ENCODE results near the gene NCBP3.
"Not testable (repeated sequence)": the region's sequence is repeated elsewhere in the genome, so short reads cannot be mapped to it uniquely, and the experiment has no call there.

NCBP3 gene

GRCh38 chr17:3844556-3844955 is 1.5 kb downstream of the NCBP3 start:
- H3K36me3 ChIP-seq (replicated peaks in 1 of 2; ENCODE audit: control insufficient read depth in 2 of 2, insufficient read depth in 2 of 2, low read length in 2 of 2) = peaks cover 13 to 51% of the 10 kb centered on the region in 2 donors
- peak overlapping the region; percentile 5 for H3K9ac ChIP-seq (ENCODE audit: low read depth, low read length, poor library complexity)
- H3K9me3 ChIP-seq (replicated peaks in 1 of 2; ENCODE audit: control insufficient read depth in 2 of 2, insufficient read depth in 1 of 2, low read depth in 1 of 2, low read length in 2 of 2); DNase-seq (ENCODE audit: low spot score); H3K23ac ChIP-seq (ENCODE audit: low read depth, low read length, poor library complexity); H2AFZ ChIP-seq (ENCODE audit: low read length); H3K27me3 ChIP-seq (ENCODE audit: control insufficient read depth in 3 of 3, insufficient read depth in 3 of 3, low read depth in 1 of 3, low read length in 3 of 3); H3K27ac ChIP-seq (replicated peaks; ENCODE audit: low read length); H2BK15ac ChIP-seq (ENCODE audit: low read length); H4K8ac ChIP-seq (ENCODE audit: low read depth, low read length); H3K79me1 ChIP-seq (ENCODE audit: low read depth, low read length); H2BK120ac ChIP-seq (ENCODE audit: low read depth, low read length); H3K14ac ChIP-seq (ENCODE audit: low read length); H3K4me1 ChIP-seq (ENCODE audit: control insufficient read depth in 2 of 2, insufficient read depth in 1 of 2, low read depth in 1 of 2, low read length in 2 of 2); H3K4ac ChIP-seq (ENCODE audit: low read length); H2BK12ac ChIP-seq (ENCODE audit: low read length); H2BK5ac ChIP-seq (ENCODE audit: low read length); H3K18ac ChIP-seq (ENCODE audit: low read length); H4K91ac ChIP-seq (ENCODE audit: low read depth, low read length, poor library complexity); H2AK5ac ChIP-seq (ENCODE audit: low read depth, low read length): not testable (repeated sequence)
- H3K4me2 ChIP-seq (ENCODE audit: insufficient read depth, low read length, poor library complexity, severe bottlenecking) = peak overlapping the region; percentile 21
- peak overlapping the region in 1 of 2 donors; percentile 80 for H3K4me3 ChIP-seq (ENCODE audit: low read length in 2 of 2)
- no CpG with 5 or more reads among the region's 19 CpGs for WGBS, 2 donors (ENCODE audit: extremely low coverage in 2 of 2, insufficient read length in 2 of 2, insufficient replicate concordance in 1 of 2)

DNA sequence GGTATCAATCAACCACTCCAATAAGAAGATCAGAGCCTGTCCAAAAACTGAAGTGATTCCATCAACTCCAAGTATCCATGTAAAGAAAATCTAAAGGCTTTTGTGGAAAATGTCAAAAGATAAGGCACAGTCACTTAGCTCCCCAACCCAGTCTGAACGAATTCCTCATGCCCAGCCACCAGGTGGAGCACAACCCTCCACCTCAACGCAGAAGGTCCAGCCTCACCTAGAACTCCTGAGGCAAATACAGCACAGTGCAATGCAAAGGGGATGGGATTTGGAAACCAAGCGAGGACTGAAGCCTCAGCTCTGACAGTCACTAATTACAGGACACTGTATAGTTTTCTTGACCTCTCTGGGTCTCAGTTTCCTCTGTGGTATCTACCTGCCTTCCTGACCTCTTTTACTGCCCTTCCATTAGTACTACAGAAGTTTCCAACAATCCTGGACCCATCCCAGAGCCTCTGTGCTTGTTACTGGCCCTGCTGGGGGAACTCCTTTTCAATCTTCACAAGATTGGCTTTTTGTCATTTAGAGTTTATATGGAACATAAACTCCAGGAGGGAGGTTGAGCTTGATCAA is 2.0 kb downstream of the NCBP3 start:
- Histone ChIP-seq H3K18ac (ENCODE audit: low read length) (no peak overlapping the region), H3K9ac (ENCODE audit: low read depth, low read length, poor library complexity) (no peak overlapping the region), H4K91ac (ENCODE audit: low read depth, low read length, poor library complexity) (no peak overlapping the region), H3K36me3 (replicated peaks in 1 of 2; ENCODE audit: control insufficient read depth in 2 of 2, insufficient read depth in 2 of 2, low read length in 2 of 2) (peaks cover 13 to 56% of the 10 kb centered on the region in 2 donors), H4K8ac (ENCODE audit: low read depth, low read length) (no peak overlapping the region), H3K79me1 (ENCODE audit: low read depth, low read length) (peaks cover 2% of the 10 kb centered on the region), H3K4ac (ENCODE audit: low read length) (no peak overlapping the region), H2AK5ac (ENCODE audit: low read depth, low read length) (no peak overlapping the region), H2BK15ac (ENCODE audit: low read length) (no peak overlapping the region), H2AFZ (ENCODE audit: low read length) (no peak overlapping the region), H2BK12ac (ENCODE audit: low read length) (no peak overlapping the region), H3K27ac (replicated peaks; ENCODE audit: low read length) (no peak overlapping the region), H3K9me3 (replicated peaks in 1 of 2; ENCODE audit: control insufficient read depth in 2 of 2, insufficient read depth in 1 of 2, low read depth in 1 of 2, low read length in 2 of 2) (no peaks in the 10 kb centered on the region), H3K4me1 (ENCODE audit: control insufficient read depth in 2 of 2, insufficient read depth in 1 of 2, low read depth in 1 of 2, low read length in 2 of 2) (peaks cover 2 to 8% of the 10 kb centered on the region in 2 donors), H3K23ac (ENCODE audit: low read depth, low read length, poor library complexity) (no peak overlapping the region), H3K27me3 (ENCODE audit: control insufficient read depth in 3 of 3, insufficient read depth in 3 of 3, low read depth in 1 of 3, low read length in 3 of 3) (no peaks in the 10 kb centered on the region), H3K14ac (ENCODE audit: low read length) (no peak overlapping the region), H3K4me3 (ENCODE audit: low read length in 2 of 2) (no peak overlapping the region), H2BK5ac (ENCODE audit: low read length) (no peak overlapping the region), H2BK120ac (ENCODE audit: low read depth, low read length) (no peak overlapping the region), H3K4me2 (ENCODE audit: insufficient read depth, low read length, poor library complexity, severe bottlenecking) (no peak overlapping the region)
- no peak for DNase-seq (ENCODE audit: low spot score)
- no CpG with 5 or more reads among the region's 3 CpGs for WGBS, 2 donors (ENCODE audit: extremely low coverage in 2 of 2, insufficient read length in 2 of 2, insufficient replicate concordance in 1 of 2)

DNA sequence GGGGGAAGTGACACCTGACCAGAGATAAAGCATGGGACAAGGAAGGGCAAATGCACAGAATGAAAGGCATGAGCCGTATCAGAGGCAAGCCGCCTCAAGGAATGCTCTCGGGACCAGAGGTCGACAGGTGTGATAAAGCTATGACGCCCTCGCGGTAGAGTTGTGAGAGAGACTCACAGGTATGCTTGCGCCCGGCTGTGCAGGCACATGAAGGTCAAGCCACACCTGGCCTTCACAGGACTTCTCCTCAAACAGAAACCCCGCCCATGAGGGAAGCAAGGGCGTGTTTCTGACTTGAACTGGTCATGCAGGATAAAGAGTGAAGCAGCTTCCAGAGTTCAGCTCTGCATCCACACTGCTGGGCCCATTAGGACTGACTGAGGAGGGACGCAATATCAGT is 7.8 kb downstream of the NCBP3 start:
- Histone ChIP-seq H3K36me3 (replicated peaks in 1 of 2; ENCODE audit: control insufficient read depth in 2 of 2, insufficient read depth in 2 of 2, low read length in 2 of 2) (peaks cover 29 to 93% of the 10 kb centered on the region in 2 donors), H3K4ac (ENCODE audit: low read length) (no peak overlapping the region), H3K18ac (ENCODE audit: low read length) (no peak overlapping the region), H3K79me1 (ENCODE audit: low read depth, low read length) (no peaks in the 10 kb centered on the region), H2AK5ac (ENCODE audit: low read depth, low read length) (no peak overlapping the region), H2BK12ac (ENCODE audit: low read length) (no peak overlapping the region), H2AFZ (ENCODE audit: low read length) (no peak overlapping the region), H2BK5ac (ENCODE audit: low read length) (no peak overlapping the region), H3K14ac (ENCODE audit: low read length) (no peak overlapping the region), H3K4me3 (ENCODE audit: low read length in 2 of 2) (no peak overlapping the region), H3K4me1 (ENCODE audit: control insufficient read depth in 2 of 2, insufficient read depth in 1 of 2, low read depth in 1 of 2, low read length in 2 of 2) (no peaks in the 10 kb centered on the region), H2BK15ac (ENCODE audit: low read length) (no peak overlapping the region), H2BK120ac (ENCODE audit: low read depth, low read length) (no peak overlapping the region), H4K91ac (ENCODE audit: low read depth, low read length, poor library complexity) (no peak overlapping the region), H3K9me3 (replicated peaks in 1 of 2; ENCODE audit: control insufficient read depth in 2 of 2, insufficient read depth in 1 of 2, low read depth in 1 of 2, low read length in 2 of 2) (no peaks in the 10 kb centered on the region), H3K9ac (ENCODE audit: low read depth, low read length, poor library complexity) (no peak overlapping the region), H3K4me2 (ENCODE audit: insufficient read depth, low read length, poor library complexity, severe bottlenecking) (no peak overlapping the region), H3K23ac (ENCODE audit: low read depth, low read length, poor library complexity) (no peak overlapping the region), H3K27ac (replicated peaks; ENCODE audit: low read length) (no peak overlapping the region), H4K8ac (ENCODE audit: low read depth, low read length) (no peak overlapping the region), H3K27me3 (ENCODE audit: control insufficient read depth in 3 of 3, insufficient read depth in 3 of 3, low read depth in 1 of 3, low read length in 3 of 3) (no peaks in the 10 kb centered on the region)
- no CpG with 5 or more reads among the region's 12 CpGs for WGBS, 2 donors (ENCODE audit: extremely low coverage in 2 of 2, insufficient read length in 2 of 2, insufficient replicate concordance in 1 of 2)
- no peak for DNase-seq (ENCODE audit: low spot score)

GRCh38 chr17:3836551-3836950 is 9.5 kb downstream of the NCBP3 start:
- WGBS, 2 donors (ENCODE audit: extremely low coverage in 2 of 2, insufficient read length in 2 of 2, insufficient replicate concordance in 1 of 2) = no CpG with 5 or more reads among the region's 10 CpGs

More at GRCh38 chr17:3836551-3836950, 9.5 kb downstream of the NCBP3 start:
- Histone ChIP-seq H2AK5ac (ENCODE audit: low read depth, low read length) (no peak overlapping the region), H3K9me3 (replicated peaks in 1 of 2; ENCODE audit: control insufficient read depth in 2 of 2, insufficient read depth in 1 of 2, low read depth in 1 of 2, low read length in 2 of 2) (no peaks in the 10 kb centered on the region), H2BK120ac (ENCODE audit: low read depth, low read length) (no peak overlapping the region), H3K14ac (ENCODE audit: low read length) (no peak overlapping the region), H4K8ac (ENCODE audit: low read depth, low read length) (no peak overlapping the region), H3K27me3 (ENCODE audit: control insufficient read depth in 3 of 3, insufficient read depth in 3 of 3, low read depth in 1 of 3, low read length in 3 of 3) (no peaks in the 10 kb centered on the region), H2BK5ac (ENCODE audit: low read length) (no peak overlapping the region), H2BK12ac (ENCODE audit: low read length) (no peak overlapping the region), H3K36me3 (replicated peaks in 1 of 2; ENCODE audit: control insufficient read depth in 2 of 2, insufficient read depth in 2 of 2, low read length in 2 of 2) (peaks cover 27 to 82% of the 10 kb centered on the region in 2 donors), H3K4me3 (ENCODE audit: low read length in 2 of 2) (no peak overlapping the region), H3K4me2 (ENCODE audit: insufficient read depth, low read length, poor library complexity, severe bottlenecking) (no peak overlapping the region), H3K18ac (ENCODE audit: low read length) (no peak overlapping the region), H3K4ac (ENCODE audit: low read length) (no peak overlapping the region), H3K4me1 (ENCODE audit: control insufficient read depth in 2 of 2, insufficient read depth in 1 of 2, low read depth in 1 of 2, low read length in 2 of 2) (no peaks in the 10 kb centered on the region), H4K91ac (ENCODE audit: low read depth, low read length, poor library complexity) (no peak overlapping the region), H2BK15ac (ENCODE audit: low read length) (no peak overlapping the region), H3K9ac (ENCODE audit: low read depth, low read length, poor library complexity) (no peak overlapping the region), H3K79me1 (ENCODE audit: low read depth, low read length) (no peaks in the 10 kb centered on the region), H3K27ac (replicated peaks; ENCODE audit: low read length) (no peak overlapping the region), H3K23ac (ENCODE audit: low read depth, low read length, poor library complexity) (no peak overlapping the region), H2AFZ (ENCODE audit: low read length) (no peak overlapping the region)
- no peak for DNase-seq (ENCODE audit: low spot score)
